ENCODE results near the gene MUC2.

MUC2 gene

GRCh38 chr11:1036931-1037330 lies 37.7 kb upstream of the MUC2 start:
- no peak for FAIRE-seq

GRCh38 chr11:1037506-1038055 lies 37.1 kb upstream of the MUC2 start:
- no peak for FAIRE-seq

GRCh38 chr11:1038361-1038760 lies 36.3 kb upstream of the MUC2 start:
- no peak for FAIRE-seq

GRCh38 chr11:1038921-1039320 lies 35.8 kb upstream of the MUC2 start:
- no peak for FAIRE-seq

- FAIRE-seq, result no peak
Measured at GRCh38 chr11:1039481-1040427, 34.9 kb upstream of the MUC2 start.

GRCh38 chr11:1040428-1041148 lies 34.1 kb upstream of the MUC2 start:
- FAIRE-seq, result no peak

- no peak for FAIRE-seq
Measured at GRCh38 chr11:1041149-1041467, 33.6 kb upstream of the MUC2 start.

GRCh38 chr11:1041471-1041870 lies 33.2 kb upstream of the MUC2 start:
- FAIRE-seq, result no peak

GRCh38 chr11:1041936-1042608 lies 32.6 kb upstream of the MUC2 start:
- no peak for FAIRE-seq

- FAIRE-seq, result no peak
Measured at GRCh38 chr11:1042626-1043562, 31.8 kb upstream of the MUC2 start.

GRCh38 chr11:1043563-1044096 lies 31.0 kb upstream of the MUC2 start:
- no peak for FAIRE-seq

- FAIRE-seq, result no peak
Measured at GRCh38 chr11:1044160-1044559, 30.5 kb upstream of the MUC2 start.

- FAIRE-seq, result no peak
Measured at GRCh38 chr11:1047595-1048156, 27.0 kb upstream of the MUC2 start.

GRCh38 chr11:1048375-1049070 lies 26.2 kb upstream of the MUC2 start:
- FAIRE-seq, result no peak

- FAIRE-seq, result no peak
Measured at GRCh38 chr11:1049071-1049405, 25.6 kb upstream of the MUC2 start.

GRCh38 chr11:1049431-1049891 lies 25.2 kb upstream of the MUC2 start:
- FAIRE-seq, result no peak

- no peak for FAIRE-seq
Measured at GRCh38 chr11:1049911-1050580, 24.6 kb upstream of the MUC2 start.

GRCh38 chr11:1050581-1051355 lies 23.9 kb upstream of the MUC2 start:
- no peak for FAIRE-seq

GRCh38 chr11:1051356-1052132 lies 23.1 kb upstream of the MUC2 start:
- no peak for FAIRE-seq
